Measurements from ENCODE around the gene TBC1D22A.

TBC1D22A gene

DNA sequence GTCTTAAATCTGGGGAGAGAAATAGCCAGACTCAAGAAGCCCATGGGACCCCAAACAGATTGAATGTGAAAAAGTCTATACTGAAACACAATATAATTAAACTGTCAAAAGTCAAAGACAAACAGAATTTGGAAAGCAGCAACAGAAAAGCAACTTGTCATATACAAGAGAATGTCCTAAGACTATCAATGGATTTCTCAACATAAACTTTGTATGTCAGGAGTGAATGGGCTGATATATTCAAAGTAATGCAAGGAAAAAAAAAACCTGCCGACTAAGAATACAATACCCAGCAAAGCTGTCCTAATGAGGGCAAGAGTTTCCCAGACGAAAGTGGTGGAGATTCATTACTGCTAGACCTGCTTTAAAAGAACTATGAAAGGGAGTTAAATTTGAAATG lies 73.2 kb downstream of the TBC1D22A start:
- DNase-seq (ENCODE audit: low read depth in 2 of 2), result no peak

DNA sequence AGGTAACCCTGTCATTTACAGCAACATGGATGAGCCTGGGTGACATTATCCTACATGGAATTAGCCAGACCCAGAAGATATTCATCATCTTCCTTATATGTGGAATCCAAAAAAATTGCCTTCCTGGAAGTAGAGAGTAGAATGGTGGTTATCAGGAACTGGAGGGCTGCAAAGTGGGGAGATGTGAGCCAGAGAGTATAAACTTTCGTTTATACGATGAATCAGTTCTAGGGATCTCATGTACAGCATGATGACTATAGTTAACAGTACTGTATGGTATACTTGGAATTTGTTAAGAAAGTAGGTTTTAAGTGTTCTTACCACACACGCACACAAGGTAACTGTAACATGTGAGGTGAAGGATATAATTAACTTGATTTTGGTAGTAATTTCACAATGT lies 79.1 kb downstream of the TBC1D22A start:
- DNase-seq (ENCODE audit: low read depth in 2 of 2), result no peak

DNA sequence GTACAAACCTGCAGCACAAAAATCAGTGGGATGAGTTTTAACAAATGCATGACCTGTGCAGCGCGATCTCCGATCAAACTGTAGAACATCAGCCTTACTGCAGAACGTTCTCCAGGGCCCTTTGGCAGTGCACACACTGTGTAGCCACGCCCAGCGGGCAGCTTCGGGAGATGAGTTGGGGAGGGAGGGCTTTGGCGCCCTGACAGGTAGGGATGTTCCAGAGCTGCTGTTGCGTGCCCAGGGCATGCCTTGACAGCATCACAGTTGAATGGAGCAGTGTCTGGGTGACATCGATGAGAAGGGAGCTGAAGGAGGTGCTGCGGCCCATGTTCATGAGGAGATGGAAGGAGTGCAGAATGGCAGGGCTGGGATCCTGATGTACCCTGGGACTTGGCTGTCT lies 80.2 kb downstream of the TBC1D22A start:
- no peak for DNase-seq (ENCODE audit: low read depth in 2 of 2)

DNA sequence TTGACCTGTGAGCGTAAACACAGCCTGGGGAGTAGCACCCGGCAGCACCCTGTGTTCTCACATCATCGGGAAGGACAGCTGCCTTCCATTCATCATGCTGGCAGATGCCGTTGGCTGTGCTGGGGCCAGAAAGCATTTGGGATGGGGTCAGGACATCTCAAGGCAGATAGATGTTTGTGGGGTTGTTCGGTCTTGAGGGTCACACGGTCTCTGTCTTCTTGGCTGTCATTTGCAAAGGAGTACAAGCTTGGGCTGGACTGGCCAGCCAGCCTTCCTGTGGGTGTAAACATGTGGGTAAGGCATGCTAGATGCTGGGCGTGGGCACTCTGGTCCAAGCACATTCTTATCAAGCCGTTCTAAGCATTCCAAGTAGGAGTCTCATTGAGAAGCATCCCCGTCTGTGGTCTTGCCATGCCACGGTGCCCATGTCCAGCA lies 81.4 kb downstream of the TBC1D22A start:
- no peak for DNase-seq (ENCODE audit: low read depth in 2 of 2)

DNA sequence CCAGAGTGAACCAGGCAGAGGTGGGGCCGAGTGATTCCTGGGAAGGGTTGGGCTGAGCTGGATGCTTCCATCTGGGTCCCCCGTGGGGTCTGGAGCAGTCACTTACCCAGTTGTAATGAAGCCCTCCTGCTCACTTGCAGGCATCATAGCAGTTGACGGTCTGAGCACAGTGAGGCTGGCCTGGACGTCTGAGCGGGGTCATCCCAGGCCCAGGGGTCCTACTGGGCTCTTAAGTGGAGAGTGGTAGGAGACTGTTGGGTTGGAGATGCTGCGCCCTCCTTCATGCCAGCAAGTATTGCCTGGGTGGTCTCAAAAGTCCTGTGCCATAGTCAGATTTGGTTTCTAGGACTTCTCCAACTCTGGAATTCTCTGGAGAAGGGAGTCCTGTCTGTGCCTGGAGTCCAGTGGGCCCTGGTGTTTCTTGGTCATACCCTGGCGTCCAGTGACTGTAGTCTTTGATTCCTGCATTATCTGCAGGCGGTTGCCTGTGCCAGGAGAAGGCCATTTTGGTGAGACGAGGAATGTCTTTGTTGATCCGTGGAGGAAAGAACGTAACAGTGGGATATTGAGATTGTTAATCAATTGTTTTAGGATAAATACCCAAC lies 82.3 kb downstream of the TBC1D22A start:
- DNase-seq (ENCODE audit: low read depth in 2 of 2), result no peak

DNA sequence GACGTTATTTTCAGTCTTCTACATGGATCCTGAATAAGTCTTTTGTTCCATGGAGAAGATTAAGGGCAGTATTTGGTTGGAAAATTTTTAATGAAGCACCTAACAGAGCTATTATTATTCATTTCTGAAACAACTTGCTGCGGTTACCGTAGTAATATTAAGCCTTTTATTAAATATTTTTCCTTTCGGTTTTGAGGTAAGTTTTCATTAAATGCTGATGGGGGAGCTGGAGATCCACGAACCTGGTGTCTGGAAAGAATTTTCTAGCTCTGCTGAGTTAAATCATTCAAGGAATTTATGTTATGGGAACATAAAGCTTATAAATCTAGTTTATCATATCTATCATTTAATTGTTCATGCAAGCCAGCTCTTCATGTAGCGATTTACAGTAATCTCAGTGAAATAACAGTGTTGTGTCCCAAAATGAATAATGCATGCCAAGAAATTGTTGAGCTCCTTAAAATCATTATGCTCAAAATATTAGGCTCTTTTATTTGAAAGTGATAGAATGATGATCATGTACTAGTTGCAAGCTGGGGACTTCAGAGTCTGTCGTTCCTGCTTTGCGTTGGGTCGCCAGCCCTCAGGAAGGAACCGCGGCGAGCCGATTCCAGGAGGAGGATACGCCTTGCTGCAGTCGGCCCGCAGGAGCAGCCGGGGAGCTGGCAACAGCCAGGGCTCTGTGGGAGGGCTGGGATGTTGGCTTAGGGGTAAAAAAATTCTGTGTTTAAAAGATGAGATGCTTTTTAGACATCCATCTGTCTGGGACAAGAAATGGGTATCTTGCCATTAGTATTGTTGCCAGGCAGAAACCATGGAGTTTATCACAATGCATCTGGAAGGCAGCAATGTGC lies 83.1 kb downstream of the TBC1D22A start:
- DNase-seq (ENCODE audit: low read depth in 2 of 2), result no peak

DNA sequence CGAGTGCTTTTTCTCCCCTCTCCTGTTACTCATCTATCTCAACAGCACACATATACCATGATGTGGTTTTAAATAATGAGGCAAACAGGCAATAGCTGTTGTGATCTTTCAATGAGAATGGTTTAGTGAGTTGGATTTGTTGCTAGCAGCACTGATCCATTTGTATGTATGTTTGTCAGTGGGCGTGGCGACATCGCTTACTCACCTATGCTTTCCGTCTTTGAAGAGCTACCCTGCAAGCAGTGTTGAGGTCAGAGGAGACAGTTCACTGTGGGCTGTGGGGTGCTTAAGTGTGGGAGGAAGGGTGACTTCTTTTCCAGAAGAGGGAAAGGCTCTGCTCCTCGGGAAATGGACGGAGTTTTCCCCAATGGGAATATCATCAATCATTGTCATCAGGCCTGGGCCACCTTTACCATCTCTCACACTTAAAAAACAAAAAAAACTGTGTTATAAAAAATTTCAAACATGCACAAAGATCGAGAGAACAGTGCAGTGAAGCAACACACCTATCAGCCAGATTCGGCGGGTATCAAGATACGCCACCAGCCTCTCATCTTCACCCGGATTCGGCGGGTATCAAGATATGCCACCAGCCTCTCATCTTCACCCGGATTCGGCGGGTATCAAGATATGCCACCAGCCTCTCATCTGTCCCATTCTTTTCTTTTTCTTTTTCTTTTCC lies 83.8 kb downstream of the TBC1D22A start:
- no peak for DNase-seq (ENCODE audit: low read depth in 2 of 2)

DNA sequence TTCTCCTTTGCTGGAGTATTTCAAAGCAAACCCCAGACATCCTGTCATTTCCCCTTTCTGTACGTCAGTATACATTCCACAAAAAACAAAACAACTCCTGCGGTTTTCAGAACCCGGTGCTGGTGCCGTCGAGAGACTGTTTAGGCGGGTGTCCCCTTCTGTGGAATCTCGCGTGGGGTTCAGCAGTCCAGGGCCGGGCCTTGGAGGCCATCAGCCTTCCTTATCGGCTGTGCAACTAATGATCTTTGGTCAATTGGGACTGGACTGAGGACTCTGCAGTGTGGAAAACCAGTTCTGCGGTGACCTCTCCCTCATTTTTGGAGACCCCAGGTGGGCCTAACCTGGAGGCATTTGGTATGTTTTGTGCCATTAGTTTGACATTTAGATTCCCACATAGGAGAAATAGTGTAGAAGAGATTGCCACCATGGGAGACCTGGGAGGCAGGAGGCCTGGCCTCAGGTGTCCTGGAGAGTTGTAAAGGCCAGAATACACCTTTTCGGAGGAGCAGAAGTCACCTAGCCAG lies 84.4 kb downstream of the TBC1D22A start:
- DNase-seq (ENCODE audit: low read depth in 2 of 2), result no peak

DNA sequence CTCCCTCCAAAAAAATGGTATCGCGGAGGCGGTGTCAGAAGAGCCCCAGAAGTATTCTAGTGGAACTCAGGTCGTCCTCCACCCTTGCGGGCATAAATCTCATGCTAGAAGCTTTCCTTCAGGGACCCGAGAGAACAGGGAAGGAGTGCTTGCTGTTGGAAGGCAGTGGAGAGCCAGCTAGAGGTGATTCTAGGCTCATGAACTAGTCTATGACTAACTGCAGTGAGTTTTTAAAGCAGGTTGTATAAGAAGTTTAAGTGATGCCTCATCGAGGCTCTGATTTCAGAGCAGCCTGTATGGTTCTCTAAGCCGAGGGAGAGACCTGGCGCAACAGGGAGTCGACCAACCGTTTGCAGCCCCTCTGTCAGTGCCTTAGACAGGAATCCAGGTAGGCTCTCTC lies 85.7 kb downstream of the TBC1D22A start:
- DNase-seq (ENCODE audit: low read depth in 2 of 2), result no peak

DNA sequence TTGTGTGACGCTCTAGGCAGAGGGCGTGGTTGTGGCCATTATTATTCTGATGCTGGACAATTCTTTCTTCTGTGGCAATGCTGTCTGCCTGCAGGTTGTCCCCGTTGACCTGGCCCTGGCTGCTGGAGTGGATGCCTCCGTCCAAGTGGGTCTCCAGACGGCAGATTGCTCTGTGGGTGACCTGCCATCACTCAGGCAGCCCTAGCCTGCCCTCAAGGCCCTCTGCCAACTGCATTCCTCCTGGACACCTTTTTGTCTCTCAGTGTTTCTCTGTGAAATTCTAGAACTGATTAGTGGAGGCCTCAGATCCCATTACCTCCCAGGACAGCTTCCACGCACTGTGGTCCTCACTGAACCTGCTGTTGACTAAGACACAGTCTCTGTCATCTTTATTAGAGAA lies 86.7 kb downstream of the TBC1D22A start:
- no peak for DNase-seq (ENCODE audit: low read depth in 2 of 2)

DNA sequence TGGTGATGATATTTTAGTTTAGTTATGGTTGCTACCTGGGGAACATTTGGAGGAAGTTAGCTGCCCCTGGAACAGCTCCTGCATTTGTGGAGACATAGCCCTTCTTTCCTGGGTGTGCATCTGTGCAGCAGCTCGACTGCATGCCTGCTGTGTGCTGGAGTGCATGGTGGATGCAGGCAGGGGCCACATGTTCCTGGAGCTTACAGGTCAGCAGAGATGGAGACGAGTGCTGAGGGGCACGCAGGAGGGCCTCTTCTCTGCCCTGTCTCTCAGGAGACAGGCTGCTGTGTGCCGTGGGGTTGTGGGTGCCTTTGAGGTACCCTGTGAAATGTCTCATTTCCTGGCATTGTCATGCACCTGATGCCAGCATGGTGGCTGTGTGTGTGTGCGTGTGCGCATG lies 87.5 kb downstream of the TBC1D22A start:
- no peak for DNase-seq (ENCODE audit: low read depth in 2 of 2)

DNA sequence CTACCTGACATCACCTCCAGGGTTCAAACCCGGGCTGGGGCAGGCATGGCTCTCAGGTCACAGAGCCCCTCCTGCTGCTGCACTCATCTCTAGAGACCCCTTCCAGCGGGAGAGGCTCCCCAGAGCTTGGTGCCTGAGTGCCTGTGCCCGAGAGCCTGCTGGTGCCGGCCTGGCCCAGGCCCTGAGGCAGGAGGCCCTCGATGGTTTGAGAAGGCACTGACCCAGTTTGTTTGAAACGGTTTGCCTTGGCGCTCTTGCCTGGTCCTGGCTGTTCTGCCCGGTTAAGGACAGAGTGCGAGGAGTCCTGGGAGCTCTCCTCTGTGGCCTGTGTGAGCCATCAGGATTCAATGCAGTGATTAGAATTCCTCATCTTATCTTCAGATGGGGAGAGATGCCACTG lies 88.9 kb downstream of the TBC1D22A start:
- DNase-seq (ENCODE audit: low read depth in 2 of 2), result no peak

DNA sequence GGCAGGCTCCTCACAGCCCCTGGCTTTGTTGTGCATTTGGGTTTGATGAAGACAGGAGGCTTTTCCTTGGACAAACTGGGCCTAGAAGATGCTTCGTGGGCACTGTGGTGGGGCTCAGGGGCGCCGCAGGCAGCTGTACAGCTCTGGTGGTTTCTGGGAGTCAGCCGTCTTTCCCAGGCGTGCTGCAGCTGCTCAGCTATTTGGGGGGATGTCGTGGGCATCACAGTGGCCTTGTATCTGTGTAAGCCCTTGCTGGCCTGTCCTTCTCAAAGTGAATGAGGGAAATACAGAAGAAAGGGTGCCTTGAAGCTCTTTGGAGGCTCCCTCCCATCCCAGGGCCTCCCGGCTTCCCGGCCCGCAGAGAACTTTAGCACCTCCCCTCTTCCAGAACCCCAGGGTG lies 89.5 kb downstream of the TBC1D22A start:
- no peak for DNase-seq (ENCODE audit: low read depth in 2 of 2)

DNA sequence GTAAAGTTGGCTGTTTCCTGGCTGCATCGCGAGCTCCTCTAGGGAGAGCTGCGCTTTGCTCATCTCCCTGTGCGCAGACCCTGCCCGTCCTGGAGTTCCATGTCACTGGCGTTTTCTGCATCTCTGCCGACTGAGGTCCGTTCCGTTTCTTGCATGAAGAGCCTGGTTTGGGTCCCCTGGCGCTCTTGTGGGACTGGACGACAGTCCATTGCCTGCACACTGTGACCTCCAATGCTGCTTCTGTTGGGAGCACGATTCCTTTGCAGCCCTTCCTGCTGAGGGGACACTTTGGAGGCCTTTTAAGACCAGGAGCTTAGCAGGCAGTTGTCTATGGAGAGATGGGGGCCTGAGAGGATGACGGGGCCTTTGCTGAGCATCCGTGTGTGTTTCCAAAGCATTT lies 90.3 kb downstream of the TBC1D22A start:
- DNase-seq (ENCODE audit: low read depth in 2 of 2), result no peak

DNA sequence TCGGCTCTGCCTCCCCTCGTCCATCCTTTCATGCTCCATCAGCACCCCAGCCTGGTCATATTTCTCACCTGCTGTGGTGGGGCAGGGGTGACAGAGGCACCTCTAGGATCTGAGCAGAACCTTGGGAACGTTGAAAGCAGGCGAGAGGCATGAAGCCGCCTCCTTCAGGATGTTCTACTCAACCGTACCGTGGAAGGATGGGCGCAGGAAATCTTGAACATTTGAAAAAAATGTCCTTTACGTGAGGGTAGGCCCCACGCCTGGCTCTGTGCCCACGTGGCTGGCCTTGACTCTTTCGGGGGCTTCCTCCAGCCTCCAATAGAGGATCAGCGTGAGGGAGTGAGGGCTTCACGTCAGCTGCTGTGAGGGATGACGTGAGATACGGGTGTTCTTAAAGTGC lies 90.7 kb downstream of the TBC1D22A start:
- no peak for DNase-seq (ENCODE audit: low read depth in 2 of 2)

DNA sequence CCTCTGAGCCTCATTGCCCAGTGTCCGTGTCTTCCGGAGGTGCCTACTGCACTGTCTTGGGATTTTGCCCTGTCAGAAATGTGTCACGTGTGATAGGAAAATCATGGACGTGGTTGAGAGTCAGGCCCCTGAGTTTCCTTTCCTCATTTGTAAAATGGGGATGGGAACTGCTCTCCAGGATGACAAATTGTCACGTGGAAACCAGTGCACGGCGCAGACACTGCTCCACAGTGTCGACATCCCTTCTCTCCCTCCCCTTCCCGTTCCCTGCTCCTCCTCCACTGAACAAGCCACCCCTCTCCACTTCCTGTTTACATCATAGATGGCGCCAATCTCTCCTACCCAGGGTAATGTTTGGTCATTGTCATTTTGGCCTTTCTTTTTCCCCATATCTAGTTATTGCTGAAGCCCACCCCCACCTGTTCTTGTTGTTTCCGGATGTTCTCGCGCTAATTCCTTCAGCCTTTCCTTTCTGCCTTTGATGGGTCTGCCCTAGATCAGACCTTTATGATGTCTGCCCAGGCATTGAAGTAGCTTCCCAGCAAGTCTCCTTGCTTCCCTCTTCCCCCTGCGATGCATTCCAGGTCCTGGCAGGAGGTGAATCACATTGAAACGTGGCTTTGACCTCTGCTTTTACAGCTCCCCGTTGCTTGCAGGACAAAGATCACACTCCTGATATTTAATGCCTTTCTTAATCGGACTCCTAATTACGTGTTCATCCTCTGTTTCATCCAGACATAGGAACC lies 91.8 kb downstream of the TBC1D22A start:
- DNase-seq (ENCODE audit: low read depth in 2 of 2), result no peak

DNA sequence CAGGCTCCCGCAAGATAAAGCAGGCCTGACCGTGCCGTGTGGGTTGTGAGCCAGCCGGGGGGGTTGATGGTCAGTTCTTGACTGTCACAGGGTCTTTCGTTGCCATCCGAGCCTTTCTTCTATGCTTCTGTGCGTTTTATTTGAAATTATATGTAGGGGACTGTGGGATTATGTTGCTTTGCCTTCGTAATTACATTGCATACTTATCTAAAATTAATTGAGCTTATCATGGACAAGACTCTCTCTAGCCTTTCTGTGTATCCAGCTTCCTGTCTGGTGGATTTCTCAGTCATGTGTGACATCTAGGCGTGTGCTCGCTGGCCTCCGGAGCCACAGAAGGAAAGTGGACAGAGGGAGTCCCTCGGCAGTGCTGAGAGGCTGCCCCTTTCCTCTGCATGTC lies 93.2 kb downstream of the TBC1D22A start:
- no peak for DNase-seq (ENCODE audit: low read depth in 2 of 2)

DNA sequence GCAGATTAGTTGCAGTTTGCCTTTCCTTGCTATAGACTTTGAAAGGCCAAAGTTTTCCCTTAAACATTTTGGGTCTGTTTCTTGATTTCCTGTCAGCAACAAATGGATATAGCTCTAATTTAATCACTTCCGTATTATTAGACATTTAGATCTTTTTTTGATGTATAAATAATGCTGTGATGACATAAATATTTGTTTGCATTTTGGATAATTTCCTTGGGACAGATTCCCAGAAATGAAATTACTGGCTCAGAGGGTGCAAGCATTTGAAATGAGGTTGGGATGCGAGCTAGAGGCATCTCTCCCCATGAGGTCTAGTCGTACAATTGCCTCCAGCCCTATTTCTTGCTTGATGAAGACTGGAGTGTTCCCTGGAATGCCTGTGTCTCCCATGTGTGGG lies 94.2 kb downstream of the TBC1D22A start:
- DNase-seq (ENCODE audit: low read depth in 2 of 2), result no peak

DNA sequence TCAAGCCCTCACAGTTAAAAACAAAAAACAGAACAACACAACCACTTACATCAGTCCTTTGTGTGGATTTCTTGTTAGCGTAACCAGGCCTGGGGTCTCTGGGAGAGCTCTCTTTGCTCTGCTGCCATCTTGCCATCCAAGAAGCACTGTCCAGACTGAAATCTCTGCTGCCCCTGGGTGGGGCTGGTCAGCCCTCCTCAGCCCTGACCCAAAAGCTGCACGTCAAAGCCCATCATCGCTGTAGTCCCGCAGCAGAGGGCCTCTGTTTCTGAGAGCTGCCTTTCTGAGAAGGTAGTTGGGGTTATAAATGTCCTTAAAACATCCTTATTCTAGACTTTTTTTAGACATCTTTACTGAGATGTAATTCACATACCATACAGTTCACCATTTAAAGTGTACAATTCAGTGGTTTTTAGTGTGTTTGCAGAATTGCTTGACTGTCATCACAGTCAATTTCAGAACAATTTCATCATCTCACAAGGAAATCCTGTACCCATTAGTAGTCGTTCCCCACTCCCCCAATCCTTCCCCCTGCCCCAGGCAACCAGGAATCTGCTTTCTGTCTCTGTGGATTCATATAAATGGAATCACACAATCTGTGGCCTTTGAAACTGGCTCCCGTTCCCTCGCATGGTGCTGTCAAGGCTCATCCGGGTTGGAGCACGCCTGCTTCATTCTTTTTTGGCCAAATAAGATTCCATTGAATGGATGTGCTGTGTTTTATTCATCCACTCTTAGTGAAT lies 94.9 kb downstream of the TBC1D22A start:
- peak in 1 of 2 experiments; percentile 32 for DNase-seq (ENCODE audit: low read depth in 2 of 2)

DNA sequence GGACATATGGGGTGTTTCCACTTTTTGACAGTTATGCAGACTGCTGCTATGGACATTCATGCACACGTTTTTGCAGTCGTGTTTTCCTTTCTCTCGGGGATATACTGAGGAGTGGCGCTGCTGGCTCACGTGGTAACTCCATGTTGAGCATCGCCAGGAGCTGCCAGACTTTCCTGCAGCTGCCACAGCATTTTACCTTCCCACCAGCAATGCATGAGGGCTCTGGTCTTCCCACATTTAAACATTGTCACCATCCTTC lies 95.4 kb downstream of the TBC1D22A start:
- no peak for DNase-seq (ENCODE audit: low read depth in 2 of 2)

DNA sequence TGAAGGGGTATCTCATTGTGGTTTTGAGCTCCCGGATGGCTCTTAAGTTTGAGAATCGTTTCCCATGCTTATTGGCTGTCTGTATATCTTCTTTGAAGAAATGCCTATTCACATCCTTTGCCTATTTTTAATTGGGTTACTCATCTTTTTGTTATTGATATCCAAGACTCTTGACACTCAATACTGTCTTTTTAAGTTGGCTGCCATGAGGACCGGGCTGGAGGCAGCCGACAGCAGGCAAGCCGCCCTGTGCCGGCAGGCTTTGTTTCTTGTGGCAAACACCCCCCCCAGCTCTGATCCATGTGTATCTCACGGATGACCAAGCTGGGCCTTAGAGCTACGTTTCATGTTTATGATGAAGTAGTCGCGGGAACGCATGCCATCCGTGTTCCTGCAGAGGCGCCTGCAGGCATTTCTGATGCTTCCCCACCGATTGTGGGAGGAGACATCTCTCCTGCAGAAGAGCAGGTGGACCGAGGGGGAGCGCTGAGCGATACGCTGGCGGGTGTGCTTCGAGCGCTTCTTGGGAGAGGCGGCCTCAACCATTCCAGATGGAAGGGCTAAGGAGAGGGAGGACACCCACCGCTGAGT lies 95.8 kb downstream of the TBC1D22A start:
- no peak for DNase-seq (ENCODE audit: low read depth in 2 of 2)
